Astrocyte (in vitro differentiated cells and primary cell): ENCODE results near the gene COPZ1. TPM values are rescaled to one million over a fixed set of nuclear protein-coding genes. Genes with fewer than 3 reads are reported as not detected.
"Not testable (repeated sequence)": the region's sequence is repeated elsewhere in the genome, so short reads cannot be mapped to it uniquely, and the experiment has no call there.

Experiments
- DNase-seq: peaks from one replicate; pipeline ENCODE4 v3.0.0-alpha.2; 2010; ENCODE audit warnings: low read depth
- FAIRE-seq: peaks from 2 replicates; lab custom pipeline; 2011; peaks lifted over from hg19 to GRCh38; lab: Jason Lieb, UNC
- H2AFZ ChIP-seq: 2 replicates; pipeline ENCODE4 v1.6.0; 2012; ENCODE audit warnings: low read depth, low read length, inconsistent platforms
- H3K27ac ChIP-seq: 2 replicates; pipeline ENCODE4 v1.5.1; 2011; ENCODE audit warnings: low read depth, low read length, inconsistent platforms
- H3K27me3 ChIP-seq: 2 replicates; pipeline ENCODE4 v1.6.0; 2011; ENCODE audit warnings: low read length, inconsistent platforms; ENCODE audit not compliant: insufficient read depth
- H3K36me3 ChIP-seq: 2 replicates; pipeline ENCODE4 v1.5.1; 2011; ENCODE audit warnings: low read length, inconsistent platforms; ENCODE audit not compliant: insufficient read depth
- H3K4me1 ChIP-seq: 2 replicates; pipeline ENCODE4 v1.5.1; 2011; ENCODE audit warnings: low read length, inconsistent platforms; ENCODE audit not compliant: insufficient read depth
- H3K4me2 ChIP-seq: 2 replicates; pipeline ENCODE4 v1.6.0; 2012; ENCODE audit warnings: low read length, inconsistent platforms
- H3K4me3 ChIP-seq: 2 replicates; pipeline ENCODE4 v1.5.1; 2011; ENCODE audit warnings: low read depth, mild to moderate bottlenecking, low read length, inconsistent platforms; ENCODE audit not compliant: insufficient read depth
- H3K79me2 ChIP-seq: 2 replicates; pipeline ENCODE4 v1.6.0; 2012; ENCODE audit warnings: mild to moderate bottlenecking, low read length, inconsistent platforms; ENCODE audit not compliant: insufficient read depth
- H3K9ac ChIP-seq: 2 replicates; pipeline ENCODE4 v1.6.0; 2012; ENCODE audit warnings: mild to moderate bottlenecking, low read length, inconsistent platforms
- H3K9me3 ChIP-seq: 2 replicates; pipeline ENCODE4 v1.5.1; 2012; ENCODE audit warnings: low read depth, mild to moderate bottlenecking, low read length, inconsistent platforms; ENCODE audit not compliant: insufficient read depth
- H4K20me1 ChIP-seq: 2 replicates; pipeline ENCODE4 v1.6.0; 2012; ENCODE audit warnings: low read length, inconsistent platforms; ENCODE audit not compliant: insufficient read depth
- H3K27ac Mint-ChIP-seq: one replicate; pipeline ENCODE4 v1.8.0; 2021; ENCODE audit warnings: mild to moderate bottlenecking, mixed read lengths; ENCODE audit not compliant: unreplicated experiment
- H3K27me3 Mint-ChIP-seq: one replicate; pipeline ENCODE4 v1.8.0; 2021; ENCODE audit warnings: low read depth, mixed read lengths; ENCODE audit not compliant: unreplicated experiment
- H3K36me3 Mint-ChIP-seq: one replicate; pipeline ENCODE4 v1.8.0; 2021; ENCODE audit warnings: low read depth, mixed read lengths; ENCODE audit not compliant: unreplicated experiment
- H3K4me1 Mint-ChIP-seq: one replicate; pipeline ENCODE4 v1.8.0; 2021; ENCODE audit warnings: low read depth, mixed read lengths; ENCODE audit not compliant: unreplicated experiment
- H3K4me3 Mint-ChIP-seq: one replicate; pipeline ENCODE4 v1.8.0; 2021; ENCODE audit warnings: mild to moderate bottlenecking, moderate library complexity, mixed read lengths; ENCODE audit not compliant: unreplicated experiment
- H3K9me3 Mint-ChIP-seq: one replicate; pipeline ENCODE4 v1.8.0; 2021; ENCODE audit warnings: mild to moderate bottlenecking, mixed read lengths; ENCODE audit not compliant: unreplicated experiment
- CTCF ChIP-seq: IDR thresholded peaks from 2 replicates; pipeline ENCODE4 v1.5.1; 2011; ENCODE audit warnings: low read depth, mild to moderate bottlenecking, inconsistent platforms, low read length, moderate library complexity; ENCODE audit not compliant: insufficient read depth
- EZH2 ChIP-seq: IDR thresholded peaks from 2 replicates; pipeline ENCODE4 v1.6.1; 2012; ENCODE audit warnings: mild to moderate bottlenecking, low read length, inconsistent platforms; ENCODE audit not compliant: insufficient read depth
- total RNA-seq: library from RNA; stranded (reverse); gene quantifications from 2 replicates; pipeline ENCODE4 v1.2.1, GENCODE V29; 2021

The COPZ1 gene
- total RNA-seq, 1 donor from 2014 or later = 136 TPM

- no peak for FAIRE-seq
Measured at GRCh38 chr12:54306925-54307741, 17.8 kb upstream of the COPZ1 start.

GRCh38 chr12:54311051-54311450 lies 13.9 kb upstream of the COPZ1 start:
- peaks cover 2% of the 10 kb centered on the region for H3K27me3 Mint-ChIP-seq
- H3K4me2 ChIP-seq = no peak overlapping the region
- H3K4me3 Mint-ChIP-seq = no peak overlapping the region
- H3K27ac Mint-ChIP-seq = no peak overlapping the region
- DNase-seq (no peak), FAIRE-seq (no peak)
- no peaks in the 10 kb centered on the region for H3K36me3 ChIP-seq
- H3K36me3 Mint-ChIP-seq = no peaks in the 10 kb centered on the region
- H3K9me3 Mint-ChIP-seq = no peaks in the 10 kb centered on the region
- H3K4me1 ChIP-seq = no peaks in the 10 kb centered on the region
- H3K79me2 ChIP-seq = no peaks in the 10 kb centered on the region
- no peaks in the 10 kb centered on the region for H4K20me1 ChIP-seq
- TF ChIP-seq CTCF (no peak), EZH2 (no peak)
- no peaks in the 10 kb centered on the region for H3K4me1 Mint-ChIP-seq
- no peak overlapping the region for H3K4me3 ChIP-seq
- no peaks in the 10 kb centered on the region for H3K9me3 ChIP-seq
- H3K27me3 ChIP-seq = peaks cover 2% of the 10 kb centered on the region
- no peak overlapping the region for H3K9ac ChIP-seq
- H2AFZ ChIP-seq = no peak overlapping the region
- H3K27ac ChIP-seq = no peak overlapping the region

More at GRCh38 chr12:54306925-54307741, 17.8 kb upstream of the COPZ1 start:
- H3K27me3 Mint-ChIP-seq = peaks cover 11% of the 10 kb centered on the region
- peaks cover 3% of the 10 kb centered on the region for H3K4me1 Mint-ChIP-seq
- no peak overlapping the region for H3K9ac ChIP-seq
- H3K36me3 Mint-ChIP-seq = no peaks in the 10 kb centered on the region
- no peak overlapping the region for H3K4me3 Mint-ChIP-seq
- H3K27ac ChIP-seq = no peak overlapping the region
- H4K20me1 ChIP-seq = no peaks in the 10 kb centered on the region
- TF ChIP-seq EZH2 (no peak), CTCF (no peak)
- DNase-seq = peak; percentile 23
- no peaks in the 10 kb centered on the region for H3K9me3 Mint-ChIP-seq
- H3K4me1 ChIP-seq = no peaks in the 10 kb centered on the region
- no peak overlapping the region for H3K4me3 ChIP-seq
- no peak overlapping the region for H2AFZ ChIP-seq
- no peak overlapping the region for H3K27ac Mint-ChIP-seq
- H3K4me2 ChIP-seq = no peak overlapping the region
- no peaks in the 10 kb centered on the region for H3K79me2 ChIP-seq
- H3K27me3 ChIP-seq = peaks cover 18% of the 10 kb centered on the region
- H3K9me3 ChIP-seq = no peaks in the 10 kb centered on the region
- H3K36me3 ChIP-seq = no peaks in the 10 kb centered on the region

GRCh38 chr12:54312309-54312708 lies 12.6 kb upstream of the COPZ1 start:
- H3K4me1 Mint-ChIP-seq, DNase-seq, H3K36me3 Mint-ChIP-seq, H4K20me1 ChIP-seq, H2AFZ ChIP-seq, H3K36me3 ChIP-seq, H3K4me1 ChIP-seq, H3K4me3 Mint-ChIP-seq, H3K27me3 Mint-ChIP-seq, H3K27ac ChIP-seq, H3K27ac Mint-ChIP-seq, H3K9me3 Mint-ChIP-seq, H3K4me2 ChIP-seq, FAIRE-seq, H3K79me2 ChIP-seq, H3K27me3 ChIP-seq, H3K4me3 ChIP-seq, H3K9me3 ChIP-seq, H3K9ac ChIP-seq: not testable (repeated sequence)
